ENCODE data around the gene HMCN1.

Gene HMCN1

GRCh38 chr1:186213225-186213607 lies 479.0 kb downstream of the HMCN1 start:
- in situ Hi-C loops (cut with MboI; ENCODE audit: low sequenced_read_pairs, unreplicated experiment), result loop anchor here (25.0 kb wide), 1 partner anchor 401 kb away; no protein-coding TSS in a partner anchor

GRCh38 chr1:186214791-186215190 lies 480.6 kb downstream of the HMCN1 start:
- DNase-seq (ENCODE audit: low spot score), result no peak
- in situ Hi-C loops (cut with MboI; ENCODE audit: low sequenced_read_pairs, unreplicated experiment), result loop anchor here (25.0 kb wide), 1 partner anchor 402 kb away; no protein-coding TSS in a partner anchor
- TF ChIP-seq CTCF (IDR thresholded peaks at IDR 0.05; ENCODE audit: borderline replicate concordance, control extremely low read depth, extremely low read depth, insufficient read depth, missing control alignments), result no peak

More at GRCh38 chr1:186213225-186213607, 479.0 kb downstream of the HMCN1 start:
- DNase-seq (ENCODE audit: low spot score), result no peak
- TF ChIP-seq CTCF (IDR thresholded peaks at IDR 0.05; ENCODE audit: borderline replicate concordance, control extremely low read depth, extremely low read depth, insufficient read depth, missing control alignments), result no peak

GRCh38 chr1:186215636-186216035 lies 481.4 kb downstream of the HMCN1 start:
- DNase-seq (ENCODE audit: low spot score), result no peak
- in situ Hi-C loops (cut with MboI; ENCODE audit: low sequenced_read_pairs, unreplicated experiment), result loop anchor here (25.0 kb wide), 1 partner anchor 403 kb away; no protein-coding TSS in a partner anchor
- no peak for TF ChIP-seq CTCF (IDR thresholded peaks at IDR 0.05; ENCODE audit: borderline replicate concordance, control extremely low read depth, extremely low read depth, insufficient read depth, missing control alignments)

GRCh38 chr1:186218654-186219352 lies 484.6 kb downstream of the HMCN1 start:
- TF ChIP-seq CTCF (IDR thresholded peaks at IDR 0.05; ENCODE audit: borderline replicate concordance, control extremely low read depth, extremely low read depth, insufficient read depth, missing control alignments), result no peak
- in situ Hi-C loops (cut with MboI; ENCODE audit: low sequenced_read_pairs, unreplicated experiment), result loop anchor here (25.0 kb wide), 1 partner anchor 407 kb away; no protein-coding TSS in a partner anchor
- DNase-seq (ENCODE audit: low spot score), result no peak

GRCh38 chr1:186220067-186220466 lies 485.9 kb downstream of the HMCN1 start:
- in situ Hi-C loops (cut with MboI; ENCODE audit: low sequenced_read_pairs, unreplicated experiment), result loop anchor here (25.0 kb wide), 1 partner anchor 408 kb away; no protein-coding TSS in a partner anchor
- no peak for TF ChIP-seq CTCF (IDR thresholded peaks at IDR 0.05; ENCODE audit: borderline replicate concordance, control extremely low read depth, extremely low read depth, insufficient read depth, missing control alignments)

GRCh38 chr1:186220911-186221310 lies 486.7 kb downstream of the HMCN1 start:
- in situ Hi-C loops (cut with MboI; ENCODE audit: low sequenced_read_pairs, unreplicated experiment), result loop anchor here (25.0 kb wide), 1 partner anchor 409 kb away; no protein-coding TSS in a partner anchor
- DNase-seq (ENCODE audit: low spot score), result no peak

More at GRCh38 chr1:186220067-186220466, 485.9 kb downstream of the HMCN1 start:
- no peak for DNase-seq (ENCODE audit: low spot score)

More at GRCh38 chr1:186220911-186221310, 486.7 kb downstream of the HMCN1 start:
- no peak for TF ChIP-seq CTCF (IDR thresholded peaks at IDR 0.05; ENCODE audit: borderline replicate concordance, control extremely low read depth, extremely low read depth, insufficient read depth, missing control alignments)
